Measurements from ENCODE around the gene OBSL1. TPM values are rescaled to one million over a fixed set of nuclear protein-coding genes. Genes with fewer than 3 reads are reported as not detected.

The OBSL1 gene
- total and polyA plus RNA-seq, 10 of the 15 experiments (the other 5 are each of a cell fraction or from before 2014, with no cell fraction given) = 0.14 to 0.77 TPM; not detected in 8

DNA sequence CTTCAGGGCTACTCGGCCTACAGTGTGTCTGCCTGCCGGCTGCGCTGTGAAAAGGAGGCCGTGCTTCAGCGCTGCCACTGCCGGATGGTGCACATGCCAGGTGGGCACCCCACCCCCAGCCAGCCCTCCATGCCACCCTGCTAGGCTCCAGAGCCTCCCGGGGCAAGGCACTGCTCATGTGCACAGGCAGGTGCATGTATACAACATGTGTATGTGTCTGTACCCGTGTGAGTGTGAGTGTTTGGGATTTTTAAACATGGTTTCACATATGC lies 39.0 kb downstream of the OBSL1 start (continued):
- TF ChIP-seq, protein P1, sequence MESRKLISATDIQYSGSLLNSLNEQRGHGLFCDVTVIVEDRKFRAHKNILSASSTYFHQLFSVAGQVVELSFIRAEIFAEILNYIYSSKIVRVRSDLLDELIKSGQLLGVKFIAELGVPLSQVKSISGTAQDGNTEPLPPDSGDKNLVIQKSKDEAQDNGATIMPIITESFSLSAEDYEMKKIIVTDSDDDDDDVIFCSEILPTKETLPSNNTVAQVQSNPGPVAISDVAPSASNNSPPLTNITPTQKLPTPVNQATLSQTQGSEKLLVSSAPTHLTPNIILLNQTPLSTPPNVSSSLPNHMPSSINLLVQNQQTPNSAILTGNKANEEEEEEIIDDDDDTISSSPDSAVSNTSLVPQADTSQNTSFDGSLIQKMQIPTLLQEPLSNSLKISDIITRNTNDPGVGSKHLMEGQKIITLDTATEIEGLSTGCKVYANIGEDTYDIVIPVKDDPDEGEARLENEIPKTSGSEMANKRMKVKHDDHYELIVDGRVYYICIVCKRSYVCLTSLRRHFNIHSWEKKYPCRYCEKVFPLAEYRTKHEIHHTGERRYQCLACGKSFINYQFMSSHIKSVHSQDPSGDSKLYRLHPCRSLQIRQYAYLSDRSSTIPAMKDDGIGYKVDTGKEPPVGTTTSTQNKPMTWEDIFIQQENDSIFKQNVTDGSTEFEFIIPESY (IDR thresholded peaks at IDR 0.05) = no peak
- TF ChIP-seq SREBF2 (IDR thresholded peaks at IDR 0.05; ENCODE audit: low read length) (no peak), POLR2AphosphoS5 (IDR thresholded peaks at IDR 0.05; ENCODE audit: low read length) (no peak), JUNB (IDR thresholded peaks at IDR 0.05) (no peak), KLF5 (IDR thresholded peaks at IDR 0.05; ENCODE audit: partially characterized antibody) (no peak), IKZF1 (conservative IDR thresholded peaks at IDR 0.05) (no peak), PAX8 (IDR thresholded peaks at IDR 0.05) (no peak)

DNA sequence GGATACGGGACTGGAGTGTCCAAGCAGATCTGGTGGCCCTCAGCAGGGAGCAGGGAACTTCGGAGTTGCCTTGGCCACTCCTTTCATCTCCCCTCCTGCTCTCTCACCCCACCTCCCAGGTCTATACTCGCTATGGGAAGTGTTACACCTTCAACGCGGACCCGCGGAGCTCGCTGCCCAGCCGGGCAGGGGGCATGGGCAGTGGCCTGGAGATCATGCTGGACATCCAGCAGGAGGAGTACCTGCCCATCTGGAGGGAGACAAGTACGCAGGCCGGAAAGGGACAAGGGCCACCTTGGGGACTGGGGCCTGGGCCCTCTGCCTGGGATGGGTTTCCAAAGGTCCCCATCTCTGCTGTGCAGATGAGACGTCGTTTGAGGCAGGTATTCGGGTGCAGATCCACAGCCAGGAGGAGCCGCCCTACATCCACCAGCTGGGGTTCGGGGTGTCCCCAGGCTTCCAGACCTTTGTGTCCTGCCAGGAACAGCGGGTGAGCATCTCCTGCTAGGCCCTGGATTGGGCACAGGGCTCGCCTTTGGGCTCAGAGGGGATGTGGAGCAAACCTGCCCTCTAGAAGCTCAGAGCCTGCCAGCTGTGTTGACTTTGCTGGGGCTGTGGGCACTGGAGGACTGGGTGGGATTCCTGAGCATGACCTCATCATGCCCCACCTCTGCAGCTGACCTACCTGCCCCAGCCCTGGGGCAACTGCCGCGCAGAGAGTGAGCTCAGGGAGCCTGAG lies 39.5 kb downstream of the OBSL1 start:
- no peaks in the 10 kb centered on the region for H3K4me1 ChIP-seq (ENCODE audit: control insufficient read depth, insufficient read depth, low read length)
- no peak overlapping the region for H3K4me3 ChIP-seq
- no peak overlapping the region for H3K4me2 ChIP-seq (ENCODE audit: control insufficient read depth, insufficient read depth)
- ChIA-PET RAD21 (ENCODE audit: unreplicated experiment) (interaction anchor here (1.1 to 2.2 kb wide), 2 partner anchors 36 to 55 kb away, joined by 4 to 7 read pairs; a partner anchor contains a TSS), SMC1A (ENCODE audit: uncharacterized antibody, unreplicated experiment) (interaction anchor here (4.3 kb wide), 1 partner anchor 36 kb away, joined by 41 read pairs; a partner anchor contains a TSS), CTCF (interaction anchor here (0.6 to 10.8 kb wide), 7 partner anchors 9 to 129 kb away, joined by 3 to 224 read pairs (median 5); partner anchors contain the start of gene GMPPA), POLR2A (no interaction called here)
- no TSS peak for BruUV-seq (replicated peaks)
- H4K20me1 ChIP-seq (ENCODE audit: control insufficient read depth, insufficient read depth) = no peaks in the 10 kb centered on the region; the same call in 1 of the 2 replicates
- ATAC-seq (no peak), FAIRE-seq (no peak), DNase-seq (ENCODE audit: low read depth, low spot score) (no peak)
- H3K79me2 ChIP-seq (ENCODE audit: control insufficient read depth, insufficient read depth, low read length) = no peaks in the 10 kb centered on the region
- H3K27ac ChIP-seq (ENCODE audit: control insufficient read depth, insufficient read depth) = no peak overlapping the region
- H3K36me3 ChIP-seq (ENCODE audit: control insufficient read depth in 2 of 2, insufficient read depth in 2 of 2, low read length in 1 of 2) = no peaks in the 10 kb centered on the region
- 34% methylated on average over 20 of the region's 20 CpGs for WGBS (ENCODE audit: insufficient coverage, insufficient replicate concordance, low lambda C conversion rate, missing lambda C conversion rate)
- H2AFZ ChIP-seq (ENCODE audit: control insufficient read depth, low read depth, low read length) = no peak overlapping the region
- no peaks in the 10 kb centered on the region for H3K9me3 ChIP-seq (replicated peaks; ENCODE audit: control insufficient read depth, insufficient read depth, low read length)
- H3K27me3 ChIP-seq (replicated peaks in 1 of 2; ENCODE audit: control insufficient read depth in 2 of 2, insufficient read depth in 2 of 2, low read length in 1 of 2) = peaks cover 3 to 10% of the 10 kb centered on the region in 2 experiments; a peak in 3 of 4 replicates
- TF ChIP-seq SREBF1 (IDR thresholded peaks at IDR 0.05; ENCODE audit: low read length) (no peak), BHLHE40 (IDR thresholded peaks at IDR 0.05; ENCODE audit: borderline replicate concordance in 1 of 2, low read depth in 2 of 2, low read length in 1 of 2) (no peak), SMAD5 (IDR thresholded peaks at IDR 0.05; ENCODE audit: low read depth) (no peak), ZNF622 (IDR thresholded peaks at IDR 0.05) (no peak), IKZF1 (conservative IDR thresholded peaks at IDR 0.05) (no peak), MTA3 (IDR thresholded peaks at IDR 0.05; ENCODE audit: borderline replicate concordance, low read length) (no peak)
- TF ChIP-seq, protein P2, sequence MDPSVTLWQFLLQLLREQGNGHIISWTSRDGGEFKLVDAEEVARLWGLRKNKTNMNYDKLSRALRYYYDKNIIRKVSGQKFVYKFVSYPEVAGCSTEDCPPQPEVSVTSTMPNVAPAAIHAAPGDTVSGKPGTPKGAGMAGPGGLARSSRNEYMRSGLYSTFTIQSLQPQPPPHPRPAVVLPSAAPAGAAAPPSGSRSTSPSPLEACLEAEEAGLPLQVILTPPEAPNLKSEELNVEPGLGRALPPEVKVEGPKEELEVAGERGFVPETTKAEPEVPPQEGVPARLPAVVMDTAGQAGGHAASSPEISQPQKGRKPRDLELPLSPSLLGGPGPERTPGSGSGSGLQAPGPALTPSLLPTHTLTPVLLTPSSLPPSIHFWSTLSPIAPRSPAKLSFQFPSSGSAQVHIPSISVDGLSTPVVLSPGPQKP (IDR thresholded peaks at IDR 0.05; ENCODE audit: low read depth, low read length) = no peak
- TF ChIP-seq, protein P3, sequence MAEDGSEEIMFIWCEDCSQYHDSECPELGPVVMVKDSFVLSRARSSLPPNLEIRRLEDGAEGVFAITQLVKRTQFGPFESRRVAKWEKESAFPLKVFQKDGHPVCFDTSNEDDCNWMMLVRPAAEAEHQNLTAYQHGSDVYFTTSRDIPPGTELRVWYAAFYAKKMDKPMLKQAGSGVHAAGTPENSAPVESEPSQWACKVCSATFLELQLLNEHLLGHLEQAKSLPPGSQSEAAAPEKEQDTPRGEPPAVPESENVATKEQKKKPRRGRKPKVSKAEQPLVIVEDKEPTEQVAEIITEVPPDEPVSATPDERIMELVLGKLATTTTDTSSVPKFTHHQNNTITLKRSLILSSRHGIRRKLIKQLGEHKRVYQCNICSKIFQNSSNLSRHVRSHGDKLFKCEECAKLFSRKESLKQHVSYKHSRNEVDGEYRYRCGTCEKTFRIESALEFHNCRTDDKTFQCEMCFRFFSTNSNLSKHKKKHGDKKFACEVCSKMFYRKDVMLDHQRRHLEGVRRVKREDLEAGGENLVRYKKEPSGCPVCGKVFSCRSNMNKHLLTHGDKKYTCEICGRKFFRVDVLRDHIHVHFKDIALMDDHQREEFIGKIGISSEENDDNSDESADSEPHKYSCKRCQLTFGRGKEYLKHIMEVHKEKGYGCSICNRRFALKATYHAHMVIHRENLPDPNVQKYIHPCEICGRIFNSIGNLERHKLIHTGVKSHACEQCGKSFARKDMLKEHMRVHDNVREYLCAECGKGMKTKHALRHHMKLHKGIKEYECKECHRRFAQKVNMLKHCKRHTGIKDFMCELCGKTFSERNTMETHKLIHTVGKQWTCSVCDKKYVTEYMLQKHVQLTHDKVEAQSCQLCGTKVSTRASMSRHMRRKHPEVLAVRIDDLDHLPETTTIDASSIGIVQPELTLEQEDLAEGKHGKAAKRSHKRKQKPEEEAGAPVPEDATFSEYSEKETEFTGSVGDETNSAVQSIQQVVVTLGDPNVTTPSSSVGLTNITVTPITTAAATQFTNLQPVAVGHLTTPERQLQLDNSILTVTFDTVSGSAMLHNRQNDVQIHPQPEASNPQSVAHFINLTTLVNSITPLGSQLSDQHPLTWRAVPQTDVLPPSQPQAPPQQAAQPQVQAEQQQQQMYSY (CRISPR knock-in tag; IDR thresholded peaks at IDR 0.05) = no peak
- no peak overlapping the region for H3K9ac ChIP-seq (ENCODE audit: control insufficient read depth, insufficient read depth, low read length)
- intact Hi-C loops (cut with micrococcal nuclease; ENCODE audit: unreplicated experiment) (no loop called here), in situ Hi-C loops (cut with MboI) (loop anchor here (5.0 kb wide), 1 partner anchor 130 kb away; no protein-coding TSS in a partner anchor)
